K562 (cell line): Measurements from ENCODE around the gene UMODL1.

Source experiments
- CBX1 ChIP-seq: sonication (generic); IDR thresholded peaks from 2 replicates; pipeline ENCODE4 v1.6.1; 2016; ENCODE audit warnings: antibody characterized with exemption, low read depth, mild to moderate bottlenecking
- HMGN3 ChIP-seq: IDR thresholded peaks from 2 replicates; pipeline ENCODE4 v1.6.1; 2011; ENCODE audit warnings: borderline replicate concordance, low read depth, mild to moderate bottlenecking, mixed read lengths, low read length; ENCODE audit not compliant: insufficient read length; ENCODE audit errors: extremely low read depth
- KLF13 ChIP-seq: fragments of 450-650 bp; IDR thresholded peaks from 2 replicates; pipeline ENCODE4 v1.6.1; 2016; ENCODE audit warnings: missing genetic modification characterization, low read depth, mild to moderate bottlenecking, missing compliant biosample characterization, moderate library complexity, borderline replicate concordance
- LARP7 ChIP-seq: fragments of 450-650 bp; IDR thresholded peaks from 2 replicates; pipeline ENCODE4 v1.6.1; 2016
- POLR2A ChIP-seq: fragments of 450-650 bp; conservative IDR thresholded peaks from 2 replicates; pipeline ENCODE4 v1.6.1; 2016
- RBBP5 ChIP-seq: fragments of 200-600 bp; sonication (generic); IDR thresholded peaks from 2 replicates; pipeline ENCODE4 v1.6.1; 2012; ENCODE audit warnings: borderline replicate concordance, mild to moderate bottlenecking, low read length, control low read depth, inconsistent platforms; ENCODE audit not compliant: insufficient read depth, poor library complexity, severe bottlenecking
- SIN3A ChIP-seq, 2 experiments: fragments of 150-350 bp in 1 of 2; IDR thresholded peaks; 2 replicates each; pipeline ENCODE4 v1.6.1; 2011 to 2016; ENCODE audit warnings: borderline replicate concordance in 2 of 2, low read depth in 2 of 2, low read length in 2 of 2, mild to moderate bottlenecking in 2 of 2, moderate library complexity in 2 of 2; ENCODE audit not compliant: control insufficient read depth in 1 of 2
- TCF7L2 ChIP-seq: fragments of 150-350 bp; IDR thresholded peaks from 2 replicates; pipeline ENCODE4 v1.6.1; 2016; ENCODE audit warnings: low read depth, mild to moderate bottlenecking, low read length, moderate library complexity
- TF ChIP-seq, protein P1 (sequence below), 2 experiments: IDR thresholded peaks; 2 replicates each; pipeline ENCODE4 v1.6.1; 2012; ENCODE audit warnings: improper control_type of control experiment in 2 of 2, low read depth in 2 of 2, low read length in 2 of 2, borderline replicate concordance in 1 of 2
- TF ChIP-seq, protein P2 (sequence below), 2 experiments: fragments of 450-650 bp; conservative IDR thresholded peaks; 2 replicates each; pipeline ENCODE4 v1.6.1; 2017; ENCODE audit warnings: mild to moderate bottlenecking in 2 of 2, moderate library complexity in 2 of 2
- TF ChIP-seq, protein P3 (sequence below): fragments of 450-650 bp; formaldehyde crosslinking; IDR thresholded peaks from 2 replicates; pipeline ENCODE4 v1.4.0; 2020; ENCODE audit warnings: mild to moderate bottlenecking, moderate library complexity
- TF ChIP-seq, protein P4 (sequence below): fragments of 250-450 bp; sonication (Bioruptor Pico); IDR thresholded peaks from 2 replicates; pipeline ENCODE4 v1.8.0; 2021; ENCODE audit warnings: moderate library complexity, mild to moderate bottlenecking, inconsistent platforms
- TF ChIP-seq, protein P5 (sequence below): fragments of 450-650 bp; formaldehyde crosslinking; IDR thresholded peaks from 2 replicates; pipeline ENCODE4 v1.4.0; 2022; ENCODE audit warnings: missing genetic modification characterization

DNA sequence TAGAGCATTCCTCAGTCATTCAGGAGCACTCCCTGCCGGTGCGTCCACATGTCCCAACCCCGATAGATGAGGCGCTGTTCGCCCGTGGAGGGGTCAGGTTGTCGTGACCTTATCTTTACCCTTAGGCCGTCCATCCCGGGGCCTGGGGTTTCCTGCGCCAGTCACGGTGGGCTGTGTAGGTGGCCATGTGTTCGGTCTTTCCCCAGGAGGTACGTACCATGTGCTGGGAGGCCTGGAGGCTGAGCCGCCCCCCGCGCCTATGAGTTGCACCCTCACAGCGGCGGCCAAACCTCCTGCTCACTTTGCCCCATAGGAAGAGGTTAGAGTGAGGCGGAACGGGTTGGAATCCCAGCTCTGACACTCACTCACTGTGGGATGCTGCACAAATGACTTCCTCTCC is 35.3 kb downstream of the UMODL1 start:
- TF ChIP-seq HMGN3 = no peak
- no peak for TF ChIP-seq LARP7
- TF ChIP-seq, protein P1, sequence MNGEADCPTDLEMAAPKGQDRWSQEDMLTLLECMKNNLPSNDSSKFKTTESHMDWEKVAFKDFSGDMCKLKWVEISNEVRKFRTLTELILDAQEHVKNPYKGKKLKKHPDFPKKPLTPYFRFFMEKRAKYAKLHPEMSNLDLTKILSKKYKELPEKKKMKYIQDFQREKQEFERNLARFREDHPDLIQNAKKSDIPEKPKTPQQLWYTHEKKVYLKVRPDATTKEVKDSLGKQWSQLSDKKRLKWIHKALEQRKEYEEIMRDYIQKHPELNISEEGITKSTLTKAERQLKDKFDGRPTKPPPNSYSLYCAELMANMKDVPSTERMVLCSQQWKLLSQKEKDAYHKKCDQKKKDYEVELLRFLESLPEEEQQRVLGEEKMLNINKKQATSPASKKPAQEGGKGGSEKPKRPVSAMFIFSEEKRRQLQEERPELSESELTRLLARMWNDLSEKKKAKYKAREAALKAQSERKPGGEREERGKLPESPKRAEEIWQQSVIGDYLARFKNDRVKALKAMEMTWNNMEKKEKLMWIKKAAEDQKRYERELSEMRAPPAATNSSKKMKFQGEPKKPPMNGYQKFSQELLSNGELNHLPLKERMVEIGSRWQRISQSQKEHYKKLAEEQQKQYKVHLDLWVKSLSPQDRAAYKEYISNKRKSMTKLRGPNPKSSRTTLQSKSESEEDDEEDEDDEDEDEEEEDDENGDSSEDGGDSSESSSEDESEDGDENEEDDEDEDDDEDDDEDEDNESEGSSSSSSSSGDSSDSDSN (IDR thresholded peaks at IDR 0.05; ENCODE audit: borderline replicate concordance in 1 of 2, low read depth in 2 of 2, low read length in 2 of 2) = no peak
- TF ChIP-seq SIN3A (IDR thresholded peaks at IDR 0.05; ENCODE audit: borderline replicate concordance in 2 of 2, control insufficient read depth in 1 of 2, low read depth in 2 of 2, low read length in 2 of 2) = no peak
- TF ChIP-seq POLR2A = no peak
- TF ChIP-seq, protein P2, sequence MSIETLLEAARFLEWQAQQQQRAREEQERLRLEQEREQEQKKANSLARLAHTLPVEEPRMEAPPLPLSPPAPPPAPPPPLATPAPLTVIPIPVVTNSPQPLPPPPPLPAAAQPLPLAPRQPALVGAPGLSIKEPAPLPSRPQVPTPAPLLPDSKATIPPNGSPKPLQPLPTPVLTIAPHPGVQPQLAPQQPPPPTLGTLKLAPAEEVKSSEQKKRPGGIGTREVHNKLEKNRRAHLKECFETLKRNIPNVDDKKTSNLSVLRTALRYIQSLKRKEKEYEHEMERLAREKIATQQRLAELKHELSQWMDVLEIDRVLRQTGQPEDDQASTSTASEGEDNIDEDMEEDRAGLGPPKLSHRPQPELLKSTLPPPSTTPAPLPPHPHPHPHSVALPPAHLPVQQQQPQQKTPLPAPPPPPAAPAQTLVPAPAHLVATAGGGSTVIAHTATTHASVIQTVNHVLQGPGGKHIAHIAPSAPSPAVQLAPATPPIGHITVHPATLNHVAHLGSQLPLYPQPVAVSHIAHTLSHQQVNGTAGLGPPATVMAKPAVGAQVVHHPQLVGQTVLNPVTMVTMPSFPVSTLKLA (conservative IDR thresholded peaks at IDR 0.05) = no peak
- TF ChIP-seq KLF13 (tag) = no peak
- TF ChIP-seq, protein P3, sequence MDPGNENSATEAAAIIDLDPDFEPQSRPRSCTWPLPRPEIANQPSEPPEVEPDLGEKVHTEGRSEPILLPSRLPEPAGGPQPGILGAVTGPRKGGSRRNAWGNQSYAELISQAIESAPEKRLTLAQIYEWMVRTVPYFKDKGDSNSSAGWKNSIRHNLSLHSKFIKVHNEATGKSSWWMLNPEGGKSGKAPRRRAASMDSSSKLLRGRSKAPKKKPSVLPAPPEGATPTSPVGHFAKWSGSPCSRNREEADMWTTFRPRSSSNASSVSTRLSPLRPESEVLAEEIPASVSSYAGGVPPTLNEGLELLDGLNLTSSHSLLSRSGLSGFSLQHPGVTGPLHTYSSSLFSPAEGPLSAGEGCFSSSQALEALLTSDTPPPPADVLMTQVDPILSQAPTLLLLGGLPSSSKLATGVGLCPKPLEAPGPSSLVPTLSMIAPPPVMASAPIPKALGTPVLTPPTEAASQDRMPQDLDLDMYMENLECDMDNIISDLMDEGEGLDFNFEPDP (CRISPR knock-in tag) = no peak
- TF ChIP-seq CBX1 = no peak
- no peak for TF ChIP-seq RBBP5
- TF ChIP-seq, protein P4, sequence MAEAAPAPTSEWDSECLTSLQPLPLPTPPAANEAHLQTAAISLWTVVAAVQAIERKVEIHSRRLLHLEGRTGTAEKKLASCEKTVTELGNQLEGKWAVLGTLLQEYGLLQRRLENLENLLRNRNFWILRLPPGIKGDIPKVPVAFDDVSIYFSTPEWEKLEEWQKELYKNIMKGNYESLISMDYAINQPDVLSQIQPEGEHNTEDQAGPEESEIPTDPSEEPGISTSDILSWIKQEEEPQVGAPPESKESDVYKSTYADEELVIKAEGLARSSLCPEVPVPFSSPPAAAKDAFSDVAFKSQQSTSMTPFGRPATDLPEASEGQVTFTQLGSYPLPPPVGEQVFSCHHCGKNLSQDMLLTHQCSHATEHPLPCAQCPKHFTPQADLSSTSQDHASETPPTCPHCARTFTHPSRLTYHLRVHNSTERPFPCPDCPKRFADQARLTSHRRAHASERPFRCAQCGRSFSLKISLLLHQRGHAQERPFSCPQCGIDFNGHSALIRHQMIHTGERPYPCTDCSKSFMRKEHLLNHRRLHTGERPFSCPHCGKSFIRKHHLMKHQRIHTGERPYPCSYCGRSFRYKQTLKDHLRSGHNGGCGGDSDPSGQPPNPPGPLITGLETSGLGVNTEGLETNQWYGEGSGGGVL = no peak
- no peak for TF ChIP-seq TCF7L2
- TF ChIP-seq, protein P5, sequence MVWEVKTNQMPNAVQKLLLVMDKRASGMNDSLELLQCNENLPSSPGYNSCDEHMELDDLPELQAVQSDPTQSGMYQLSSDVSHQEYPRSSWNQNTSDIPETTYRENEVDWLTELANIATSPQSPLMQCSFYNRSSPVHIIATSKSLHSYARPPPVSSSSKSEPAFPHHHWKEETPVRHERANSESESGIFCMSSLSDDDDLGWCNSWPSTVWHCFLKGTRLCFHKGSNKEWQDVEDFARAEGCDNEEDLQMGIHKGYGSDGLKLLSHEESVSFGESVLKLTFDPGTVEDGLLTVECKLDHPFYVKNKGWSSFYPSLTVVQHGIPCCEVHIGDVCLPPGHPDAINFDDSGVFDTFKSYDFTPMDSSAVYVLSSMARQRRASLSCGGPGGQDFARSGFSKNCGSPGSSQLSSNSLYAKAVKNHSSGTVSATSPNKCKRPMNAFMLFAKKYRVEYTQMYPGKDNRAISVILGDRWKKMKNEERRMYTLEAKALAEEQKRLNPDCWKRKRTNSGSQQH = no peak
